Liver (tissue), 9 donors: ENCODE data around the gene SDHAF1. TPM values are rescaled to one million over a fixed set of nuclear protein-coding genes. Genes with fewer than 3 reads are reported as not detected.

Experiments used
- DNase-seq: peaks from one replicate; pipeline ENCODE4 v3.0.0-alpha.2; 2017; ENCODE audit warnings: low spot score
- H3K27ac ChIP-seq, 2 donors: one replicate each; pipeline ENCODE4 v1.7.0; 2013; ENCODE audit warnings: inconsistent platforms in 2 of 2, low read length in 2 of 2, control low read depth in 1 of 2, low read depth in 1 of 2, mild to moderate bottlenecking in 1 of 2
- H3K27me3 ChIP-seq, 4 donors: one replicate each; pipeline versions ENCODE4 v1.6.1 to v1.7.0; 2013; ENCODE audit warnings: low read length in 3 of 4, inconsistent platforms in 1 of 4, mild to moderate bottlenecking in 1 of 4, moderate library complexity in 1 of 4; ENCODE audit not compliant: control insufficient read depth in 4 of 4, insufficient read depth in 4 of 4
- H3K36me3 ChIP-seq, 4 donors: one replicate each; pipeline versions ENCODE4 v1.6.1 to v1.7.0; 2013; ENCODE audit warnings: low read length in 3 of 4, mild to moderate bottlenecking in 3 of 4, low read depth in 1 of 4, moderate library complexity in 1 of 4; ENCODE audit not compliant: control insufficient read depth in 4 of 4, insufficient read depth in 3 of 4
- H3K4me1 ChIP-seq, 4 donors: one replicate each; pipeline versions ENCODE4 v1.6.1 to v1.7.0; 2013; ENCODE audit warnings: low read length in 3 of 4, mild to moderate bottlenecking in 3 of 4, moderate library complexity in 1 of 4; ENCODE audit not compliant: control insufficient read depth in 4 of 4, insufficient read depth in 4 of 4
- H3K4me3 ChIP-seq, 3 donors: one replicate each; pipeline versions ENCODE4 v1.6.1 to v1.7.0; 2013; ENCODE audit warnings: low read length in 3 of 3, control low read depth in 1 of 3, low read depth in 1 of 3, mild to moderate bottlenecking in 1 of 3
- H3K9ac ChIP-seq, 2 donors: one replicate each; pipeline ENCODE4 v1.7.0; 2013; ENCODE audit warnings: low read length in 2 of 2, mild to moderate bottlenecking in 2 of 2, moderate library complexity in 2 of 2, control low read depth in 1 of 2, low read depth in 1 of 2
- H3K9me3 ChIP-seq, 4 donors: one replicate each; pipeline versions ENCODE4 v1.6.1 to v1.7.0; 2013; ENCODE audit warnings: low read length in 3 of 4; ENCODE audit not compliant: control insufficient read depth in 4 of 4
- EGR1 ChIP-seq, 2 donors: IDR thresholded peaks; 2 replicates each; pipeline ENCODE4 v1.6.1; 2016 to 2018; ENCODE audit warnings: antibody characterized with exemption in 2 of 2, low read depth in 2 of 2
- FOXA1 ChIP-seq: IDR thresholded peaks from 2 replicates; pipeline ENCODE4 v1.6.1; 2016; ENCODE audit warnings: antibody characterized with exemption
- FOXA2 ChIP-seq: IDR thresholded peaks from 2 replicates; pipeline ENCODE4 v1.6.1; 2016; ENCODE audit warnings: antibody characterized with exemption
- HNF4A ChIP-seq, 2 donors: conservative IDR thresholded peaks; 2 replicates each; pipeline ENCODE4 v1.6.1; 2016; ENCODE audit warnings: antibody characterized with exemption in 2 of 2, mild to moderate bottlenecking in 2 of 2
- HNF4G ChIP-seq: IDR thresholded peaks from 2 replicates; pipeline ENCODE4 v1.6.1; 2016; ENCODE audit warnings: antibody characterized with exemption
- RAD21 ChIP-seq, 2 donors: IDR thresholded peaks; 2 replicates each; pipeline ENCODE4 v1.6.1; 2016; ENCODE audit warnings: antibody characterized with exemption in 2 of 2, mild to moderate bottlenecking in 2 of 2
- SP1 ChIP-seq: IDR thresholded peaks from 2 replicates; pipeline ENCODE4 v1.6.1; 2018; ENCODE audit warnings: antibody characterized with exemption, mild to moderate bottlenecking
- YY1 ChIP-seq: IDR thresholded peaks from 2 replicates; pipeline ENCODE4 v1.6.1; 2016; ENCODE audit warnings: antibody characterized with exemption, mild to moderate bottlenecking
- WGBS: extraction: QIAGEN DNeasy Blood & Tissue Kit; methylation state at CpG from one replicate; pipeline ENCODE4 v1.1.7; 2013; 5-methylcytosine and 5-hydroxymethylcytosine counted together
- polyA plus RNA-seq, 2 donors: library from polyadenylated mRNA; stranded (reverse) in 1 of 2; unstranded in 1 of 2; fragments of 200-250 nt in 1 of 2; fragments of >200 nt in 1 of 2; fragmentation: Nextera tagmentation in 1 of 2; extraction: Ambion mirVana in 1 of 2; gene quantifications; one replicate each; pipeline versions ENCODE4 v1.2.1 to v1.2.3, GENCODE V29; 2013 to 2015
- total RNA-seq, 2 donors: library from RNA; depleted of rRNA; stranded (reverse); fragments of >200 nt; gene quantifications; one replicate each; pipeline ENCODE4 v1.2.3, GENCODE V29; 2014
- TF ChIP-seq, protein P1 (sequence below): IDR thresholded peaks from 2 replicates; pipeline ENCODE4 v1.6.1; 2016; ENCODE audit warnings: antibody characterized with exemption
- TF ChIP-seq, protein P2 (sequence below): IDR thresholded peaks from 2 replicates; pipeline ENCODE4 v1.6.1; 2016; ENCODE audit warnings: antibody characterized with exemption
- TF ChIP-seq, protein P3 (sequence below): IDR thresholded peaks from 2 replicates; pipeline ENCODE4 v1.6.1; 2016; ENCODE audit warnings: antibody characterized with exemption, mild to moderate bottlenecking
- TF ChIP-seq, protein P4 (sequence below): fragments of 150-350 bp; IDR thresholded peaks from 2 replicates; pipeline ENCODE4 v1.5.1; 2017; ENCODE audit warnings: improper control_type of control experiment, low read depth, low read length; ENCODE audit not compliant: missing input control
- donor health status: healthy.
- donor health status: healthy.
- donor health status: healthy.
- donor health status: healthy.
- donor health status: healthy.

SDHAF1 gene
- total and polyA plus RNA-seq, 4 donors, result 8.4 to 28.4 (median 18.9) TPM

DNA sequence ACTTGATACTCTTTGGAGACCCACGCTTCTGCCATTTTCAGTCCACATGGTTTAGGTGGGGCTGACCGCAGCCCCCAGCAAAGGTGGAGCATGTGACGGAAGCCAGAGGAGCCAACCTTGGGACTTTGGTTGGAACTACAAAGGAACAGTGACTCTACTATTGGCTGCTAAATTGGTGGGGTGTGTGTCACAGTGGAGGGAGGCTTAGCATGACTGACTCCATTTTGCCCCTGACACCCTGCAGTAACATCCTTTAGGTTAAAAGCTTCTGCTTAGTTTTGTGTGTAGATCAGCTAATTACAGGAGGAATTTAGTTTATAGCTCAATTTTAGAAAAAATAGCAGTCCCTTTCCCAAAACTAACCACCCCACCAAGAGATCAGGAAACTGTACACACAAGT is 6.6 kb downstream of the SDHAF1 start:
- Histone ChIP-seq H3K4me3 (no peak overlapping the region), H3K4me1 (peaks cover 8 to 23% (median 11%) of the 10 kb centered on the region in 4 donors), H3K27me3 (no peaks in the 10 kb centered on the region), H3K9ac (no peak overlapping the region), H3K36me3 (peaks cover 1 to 7% (median 7%) of the 10 kb centered on the region in 4 donors), H3K27ac (no peak overlapping the region), H3K9me3 (no peaks in the 10 kb centered on the region)
- TF ChIP-seq, protein P1, sequence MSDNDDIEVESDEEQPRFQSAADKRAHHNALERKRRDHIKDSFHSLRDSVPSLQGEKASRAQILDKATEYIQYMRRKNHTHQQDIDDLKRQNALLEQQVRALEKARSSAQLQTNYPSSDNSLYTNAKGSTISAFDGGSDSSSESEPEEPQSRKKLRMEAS, result no peak
- TF ChIP-seq SP1, result no peak
- no peak for TF ChIP-seq HNF4G
- TF ChIP-seq FOXA1, result no peak
- TF ChIP-seq HNF4A (conservative IDR thresholded peaks at IDR 0.05), result no peak
- TF ChIP-seq, protein P2, sequence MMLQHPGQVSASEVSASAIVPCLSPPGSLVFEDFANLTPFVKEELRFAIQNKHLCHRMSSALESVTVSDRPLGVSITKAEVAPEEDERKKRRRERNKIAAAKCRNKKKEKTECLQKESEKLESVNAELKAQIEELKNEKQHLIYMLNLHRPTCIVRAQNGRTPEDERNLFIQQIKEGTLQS, result no peak
- TF ChIP-seq, protein P3, sequence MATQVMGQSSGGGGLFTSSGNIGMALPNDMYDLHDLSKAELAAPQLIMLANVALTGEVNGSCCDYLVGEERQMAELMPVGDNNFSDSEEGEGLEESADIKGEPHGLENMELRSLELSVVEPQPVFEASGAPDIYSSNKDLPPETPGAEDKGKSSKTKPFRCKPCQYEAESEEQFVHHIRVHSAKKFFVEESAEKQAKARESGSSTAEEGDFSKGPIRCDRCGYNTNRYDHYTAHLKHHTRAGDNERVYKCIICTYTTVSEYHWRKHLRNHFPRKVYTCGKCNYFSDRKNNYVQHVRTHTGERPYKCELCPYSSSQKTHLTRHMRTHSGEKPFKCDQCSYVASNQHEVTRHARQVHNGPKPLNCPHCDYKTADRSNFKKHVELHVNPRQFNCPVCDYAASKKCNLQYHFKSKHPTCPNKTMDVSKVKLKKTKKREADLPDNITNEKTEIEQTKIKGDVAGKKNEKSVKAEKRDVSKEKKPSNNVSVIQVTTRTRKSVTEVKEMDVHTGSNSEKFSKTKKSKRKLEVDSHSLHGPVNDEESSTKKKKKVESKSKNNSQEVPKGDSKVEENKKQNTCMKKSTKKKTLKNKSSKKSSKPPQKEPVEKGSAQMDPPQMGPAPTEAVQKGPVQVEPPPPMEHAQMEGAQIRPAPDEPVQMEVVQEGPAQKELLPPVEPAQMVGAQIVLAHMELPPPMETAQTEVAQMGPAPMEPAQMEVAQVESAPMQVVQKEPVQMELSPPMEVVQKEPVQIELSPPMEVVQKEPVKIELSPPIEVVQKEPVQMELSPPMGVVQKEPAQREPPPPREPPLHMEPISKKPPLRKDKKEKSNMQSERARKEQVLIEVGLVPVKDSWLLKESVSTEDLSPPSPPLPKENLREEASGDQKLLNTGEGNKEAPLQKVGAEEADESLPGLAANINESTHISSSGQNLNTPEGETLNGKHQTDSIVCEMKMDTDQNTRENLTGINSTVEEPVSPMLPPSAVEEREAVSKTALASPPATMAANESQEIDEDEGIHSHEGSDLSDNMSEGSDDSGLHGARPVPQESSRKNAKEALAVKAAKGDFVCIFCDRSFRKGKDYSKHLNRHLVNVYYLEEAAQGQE, result no peak
- TF ChIP-seq FOXA2, result no peak
- TF ChIP-seq, protein P4, sequence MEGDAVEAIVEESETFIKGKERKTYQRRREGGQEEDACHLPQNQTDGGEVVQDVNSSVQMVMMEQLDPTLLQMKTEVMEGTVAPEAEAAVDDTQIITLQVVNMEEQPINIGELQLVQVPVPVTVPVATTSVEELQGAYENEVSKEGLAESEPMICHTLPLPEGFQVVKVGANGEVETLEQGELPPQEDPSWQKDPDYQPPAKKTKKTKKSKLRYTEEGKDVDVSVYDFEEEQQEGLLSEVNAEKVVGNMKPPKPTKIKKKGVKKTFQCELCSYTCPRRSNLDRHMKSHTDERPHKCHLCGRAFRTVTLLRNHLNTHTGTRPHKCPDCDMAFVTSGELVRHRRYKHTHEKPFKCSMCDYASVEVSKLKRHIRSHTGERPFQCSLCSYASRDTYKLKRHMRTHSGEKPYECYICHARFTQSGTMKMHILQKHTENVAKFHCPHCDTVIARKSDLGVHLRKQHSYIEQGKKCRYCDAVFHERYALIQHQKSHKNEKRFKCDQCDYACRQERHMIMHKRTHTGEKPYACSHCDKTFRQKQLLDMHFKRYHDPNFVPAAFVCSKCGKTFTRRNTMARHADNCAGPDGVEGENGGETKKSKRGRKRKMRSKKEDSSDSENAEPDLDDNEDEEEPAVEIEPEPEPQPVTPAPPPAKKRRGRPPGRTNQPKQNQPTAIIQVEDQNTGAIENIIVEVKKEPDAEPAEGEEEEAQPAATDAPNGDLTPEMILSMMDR, result no peak
- 98% methylated on average over 3 of the region's 3 CpGs for WGBS
- no peak for DNase-seq

DNA sequence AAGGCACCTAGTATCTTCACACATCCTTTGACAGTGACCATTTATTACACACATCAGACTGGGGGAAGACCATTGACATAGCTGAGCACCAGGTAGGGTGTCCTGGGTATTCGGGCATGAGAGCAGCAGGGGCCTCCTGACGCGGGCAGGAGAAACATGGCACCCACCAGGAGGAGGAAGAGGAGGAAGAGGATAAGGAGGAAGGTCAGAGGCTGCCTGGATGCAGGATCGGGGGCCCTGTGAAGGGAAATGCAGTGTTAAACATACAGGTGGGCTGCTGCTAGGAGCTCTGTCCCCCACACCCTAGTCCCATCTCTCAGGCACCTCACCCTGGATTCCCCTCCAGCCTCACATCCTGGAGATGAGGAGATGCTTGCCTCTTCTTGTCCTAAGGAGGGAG is 8.3 kb downstream of the SDHAF1 start:
- H3K9ac ChIP-seq, result no peak overlapping the region
- no peak for DNase-seq
- 96% methylated on average over 4 of the region's 4 CpGs for WGBS
- TF ChIP-seq RAD21 (IDR thresholded peaks at IDR 0.05) (no peak), YY1 (no peak), EGR1 (IDR thresholded peaks at IDR 0.05; ENCODE audit: low read depth in 2 of 2) (no peak), SP1 (no peak)
- TF ChIP-seq, protein P1, result no peak
- TF ChIP-seq, protein P2, result no peak
- H3K27me3 ChIP-seq, result no peaks in the 10 kb centered on the region
- H3K9me3 ChIP-seq, result no peaks in the 10 kb centered on the region
- no peak overlapping the region for H3K4me3 ChIP-seq
- peaks cover 1 to 6% (median 3%) of the 10 kb centered on the region in 4 donors for H3K36me3 ChIP-seq
- peaks cover 9 to 35% (median 17%) of the 10 kb centered on the region in 4 donors for H3K4me1 ChIP-seq
- H3K27ac ChIP-seq, result no peak overlapping the region
